ENCODE results near the gene EIPR1. TPM values are rescaled to one million over a fixed set of nuclear protein-coding genes. Genes with fewer than 3 reads are reported as not detected.

EIPR1 gene
- total RNA-seq, 1 experiment from 2014 or later, result 27.8 TPM

- no peak overlapping the region for H2BK5ac ChIP-seq (ENCODE audit: insufficient read length, low read length)
- H2AFZ ChIP-seq (ENCODE audit: low read length), result no peak overlapping the region
- peaks cover 23 to 32% of the 10 kb centered on the region in 2 experiments for H3K4me1 Mint-ChIP-seq
- no peak overlapping the region for H2BK120ac ChIP-seq (ENCODE audit: low read depth, low read length, poor library complexity, severe bottlenecking)
- H2BK12ac ChIP-seq (ENCODE audit: insufficient read length, low read depth, low read length), result no peak overlapping the region
- H4K8ac ChIP-seq (replicated peaks; ENCODE audit: insufficient read length, low read depth, low read length), result no peak overlapping the region
- no peak for DNase-seq
- H3K36me3 Mint-ChIP-seq (ENCODE audit: insufficient read depth in 1 of 3, low read depth in 3 of 3), result peaks cover 0 to 8% (median 7%) of the 10 kb centered on the region in 3 experiments; a peak in 3 of 7 replicates
- TF ChIP-seq CTCF (conservative IDR thresholded peaks at IDR 0.05), result no peak
- no peak overlapping the region for H3K4me3 Mint-ChIP-seq
- no peak overlapping the region for H3K4ac ChIP-seq (ENCODE audit: low read depth, low read length)
- no peak overlapping the region for H3K56ac ChIP-seq (ENCODE audit: insufficient read length, low read depth, low read length)
- H3K4me2 ChIP-seq (ENCODE audit: insufficient read depth, insufficient read length, low read length), result no peak overlapping the region
- H3K18ac ChIP-seq (ENCODE audit: insufficient read length, low read depth, low read length), result no peak overlapping the region
- no peaks in the 10 kb centered on the region for H3K79me2 ChIP-seq (ENCODE audit: insufficient read depth, low read length)
- H3T11ph ChIP-seq (ENCODE audit: low read length), result no peak overlapping the region
- no peaks in the 10 kb centered on the region for H3K9me3 Mint-ChIP-seq
- no peaks in the 10 kb centered on the region for H3K27me3 ChIP-seq (ENCODE audit: insufficient read depth, low read length)
- H3K9me3 ChIP-seq (ENCODE audit: control insufficient read depth, low read depth, low read length), result no peaks in the 10 kb centered on the region
- H3K23ac ChIP-seq (ENCODE audit: insufficient read length, low read depth, low read length), result no peak overlapping the region
- no peaks in the 10 kb centered on the region for H3K79me1 ChIP-seq (ENCODE audit: insufficient read depth, low read depth, low read length, poor library complexity, severe bottlenecking)
- H2BK15ac ChIP-seq (ENCODE audit: low read depth, low read length), result no peak overlapping the region
- no peak overlapping the region for H3K9ac ChIP-seq (ENCODE audit: extremely low read depth, insufficient read length, low read length)
- no peaks in the 10 kb centered on the region for H3K23me2 ChIP-seq (ENCODE audit: insufficient read length, low read depth, low read length, poor library complexity, severe bottlenecking)
- WGBS (ENCODE audit: extremely low coverage, insufficient read length, low lambda C conversion rate), result no CpG with 5 or more reads among the region's 8 CpGs
- no peak overlapping the region for H3K27ac ChIP-seq (ENCODE audit: insufficient read length, low read depth, low read length)
- H2AK5ac ChIP-seq (ENCODE audit: insufficient read length, low read length), result no peak overlapping the region
- no peak overlapping the region for H4K5ac ChIP-seq (ENCODE audit: insufficient read length, low read depth, low read length)
- no peaks in the 10 kb centered on the region for H4K20me1 ChIP-seq (ENCODE audit: control insufficient read depth, insufficient read depth, insufficient read length)
- no peak overlapping the region for H2BK20ac ChIP-seq (ENCODE audit: low read depth, low read length, poor library complexity, severe bottlenecking)
- no peak overlapping the region for H4K91ac ChIP-seq (ENCODE audit: insufficient read length, low read depth, low read length)
- no peaks in the 10 kb centered on the region; the same call in 1 of the 2 replicates for H3K4me1 ChIP-seq (ENCODE audit: insufficient read depth, low read length)
- no peak overlapping the region; the same call in 1 of the 2 replicates for H3K14ac ChIP-seq (ENCODE audit: insufficient read depth, low read length)
- peaks cover 5% of the 10 kb centered on the region for H3K27me3 Mint-ChIP-seq (ENCODE audit: low read depth)
- no peak overlapping the region for H3K27ac Mint-ChIP-seq
These were observed 116.1 kb downstream of the EIPR1 start for GRCh38 chr2:3261511-3261910.
